HL-60 (cell line): Measurements from ENCODE around the gene HOXC4.

Experiments
- DNase-seq, 2 experiments: peaks; one replicate each; pipeline ENCODE4 v3.0.0-alpha.2; 2010 to 2020; ENCODE audit warnings: low read depth in 1 of 2, low spot score in 1 of 2
- H3K27ac ChIP-seq: fragments of 250-450 bp; sonication (Bioruptor Pico); replicated peaks from 2 replicates; pipeline ENCODE4 v1.5.1; 2020; ENCODE audit warnings: mild to moderate bottlenecking, moderate library complexity
- H3K27me3 ChIP-seq: fragments of 250-450 bp; sonication (Bioruptor Pico); 2 replicates; pipeline ENCODE4 v1.5.1; 2021; ENCODE audit warnings: mild to moderate bottlenecking, moderate library complexity; ENCODE audit not compliant: insufficient read depth, poor library complexity, severe bottlenecking
- H3K4me3 ChIP-seq: replicated peaks from 2 replicates; pipeline ENCODE4 v1.5.1; 2011; ENCODE audit warnings: mild to moderate bottlenecking, control low read depth, low read length; ENCODE audit not compliant: insufficient read depth
- CTCF ChIP-seq: IDR thresholded peaks from one replicate; pipeline ENCODE4 v1.5.1; 2011; ENCODE audit warnings: low read length, control low read depth, inconsistent platforms; ENCODE audit not compliant: insufficient read depth
- GABPA ChIP-seq: IDR thresholded peaks from 2 replicates; pipeline ENCODE4 v1.6.1; 2012; ENCODE audit warnings: low read depth
- POLR2AphosphoS5 ChIP-seq: IDR thresholded peaks from 2 replicates; pipeline ENCODE4 v1.6.1; 2012; ENCODE audit warnings: low read depth
- REST ChIP-seq: IDR thresholded peaks from 2 replicates; pipeline ENCODE4 v1.6.1; 2012; ENCODE audit warnings: low read depth; ENCODE audit not compliant: insufficient replicate concordance
- SPI1 ChIP-seq: IDR thresholded peaks from 2 replicates; pipeline ENCODE4 v1.6.1; 2012; ENCODE audit warnings: low read depth, mild to moderate bottlenecking, borderline replicate concordance

HOXC4 gene

GRCh38 chr12:54030889-54031471, 22.7 kb upstream of the HOXC4 start:
- no peak for DNase-seq
- H3K27me3 ChIP-seq = peaks cover 79% of the 10 kb centered on the region
- TF ChIP-seq SPI1 (no peak), POLR2AphosphoS5 (no peak), REST (no peak), CTCF (no peak)
- no peak overlapping the region for H3K27ac ChIP-seq
- H3K4me3 ChIP-seq = no peak overlapping the region

GRCh38 chr12:54031480-54031879, 22.2 kb upstream of the HOXC4 start:
- H3K27ac ChIP-seq = no peak overlapping the region
- TF ChIP-seq SPI1 = no peak
- TF ChIP-seq REST = no peak
- TF ChIP-seq CTCF = no peak
- TF ChIP-seq GABPA = no peak
- no peak for TF ChIP-seq POLR2AphosphoS5
- DNase-seq = no peak
- H3K27me3 ChIP-seq = peaks cover 84% of the 10 kb centered on the region
- no peak overlapping the region for H3K4me3 ChIP-seq

- H3K27me3 ChIP-seq = peaks cover 89% of the 10 kb centered on the region
- no peak overlapping the region for H3K4me3 ChIP-seq
- DNase-seq = no peak
- no peak overlapping the region for H3K27ac ChIP-seq
- no peak for TF ChIP-seq CTCF
- no peak for TF ChIP-seq GABPA
- no peak for TF ChIP-seq POLR2AphosphoS5
- TF ChIP-seq SPI1 = no peak
- no peak for TF ChIP-seq REST
Observed at GRCh38 chr12:54032086-54032619, 21.5 kb upstream of the HOXC4 start.
